Caco-2 (cell line): ENCODE results near the gene CYCS. TPM values are rescaled to one million over a fixed set of nuclear protein-coding genes. Genes with fewer than 3 reads are reported as not detected.

Source experiments
- BruUV-seq: library from RNA; stranded (reverse); fragments of 400-500 nt; replicated peaks from 2 replicates; lab custom pipeline; 2021; lab: Mats Ljungman, UMichigan
- CTCF ChIA-PET: fragments of 300-600 bp; sonication (Branson Sonifier 250); formaldehyde crosslinking; loops from one replicate; lab custom pipeline; 2022; ENCODE audit warnings: antibody characterized with exemption; lab: Charles Lee
- POLR2A ChIA-PET: fragments of 300-600 bp; sonication (Branson Sonifier 250); formaldehyde crosslinking; loops from one replicate; lab custom pipeline; 2022; ENCODE audit warnings: antibody characterized with exemption; lab: Charles Lee
- DNase-seq, 2 experiments: peaks; one replicate each; pipeline versions ENCODE4 v3.0.0 to v3.0.0-alpha.2; 2020 to 2022
- H3K27me3 ChIP-seq: replicated peaks from 2 replicates; pipeline ENCODE4 v1.6.0; 2011; ENCODE audit warnings: low read length; ENCODE audit not compliant: control insufficient read depth, insufficient read depth
- H3K36me3 ChIP-seq: 2 replicates; pipeline ENCODE4 v1.5.1; 2011; ENCODE audit warnings: low read length; ENCODE audit not compliant: control insufficient read depth, insufficient read depth
- H3K4me1 ChIP-seq: fragments of 250-450 bp; sonication (Bioruptor Pico); 2 replicates; pipeline ENCODE4 v1.5.1; 2020; ENCODE audit warnings: mild to moderate bottlenecking
- H3K4me3 ChIP-seq: 2 replicates; pipeline ENCODE4 v1.5.1; 2011; ENCODE audit warnings: low read depth, mild to moderate bottlenecking, control low read depth, low read length
- H3K9me3 ChIP-seq: fragments of 250-450 bp; sonication (Bioruptor Pico); 2 replicates; pipeline ENCODE4 v1.5.1; 2020; ENCODE audit warnings: mild to moderate bottlenecking, moderate library complexity
- H3K27ac Mint-ChIP-seq: one replicate; pipeline ENCODE4 v1.8.0; 2022; ENCODE audit warnings: mixed read lengths; ENCODE audit not compliant: unreplicated experiment
- H3K27me3 Mint-ChIP-seq: one replicate; pipeline ENCODE4 v1.8.0; 2022; ENCODE audit warnings: mixed read lengths; ENCODE audit not compliant: insufficient read depth, unreplicated experiment
- H3K36me3 Mint-ChIP-seq: one replicate; pipeline ENCODE4 v1.8.0; 2022; ENCODE audit warnings: mild to moderate bottlenecking, mixed read lengths; ENCODE audit not compliant: insufficient read depth, unreplicated experiment
- H3K4me1 Mint-ChIP-seq: one replicate; pipeline ENCODE4 v1.8.0; 2022; ENCODE audit warnings: low read depth, mixed read lengths; ENCODE audit not compliant: unreplicated experiment
- H3K4me3 Mint-ChIP-seq: one replicate; pipeline ENCODE4 v1.8.0; 2022; ENCODE audit warnings: mild to moderate bottlenecking, moderate library complexity, mixed read lengths; ENCODE audit not compliant: unreplicated experiment
- H3K9me3 Mint-ChIP-seq: one replicate; pipeline ENCODE4 v1.8.0; 2022; ENCODE audit warnings: mixed read lengths; ENCODE audit not compliant: unreplicated experiment
- CTCF ChIP-seq, 2 experiments: fragments of 200-600 bp in 1 of 2; IDR thresholded peaks; 1 replicate in 1 of 2; 2 replicates in 1 of 2; pipeline versions ENCODE4 v1.5.1 to v1.8.0; 2011 to 2022; ENCODE audit warnings: antibody characterized with exemption in 1 of 2, control low read depth in 1 of 2, inconsistent platforms in 1 of 2, low read depth in 1 of 2, low read length in 1 of 2, mild to moderate bottlenecking in 1 of 2, moderate library complexity in 1 of 2; ENCODE audit not compliant: insufficient read depth in 1 of 2, severe bottlenecking in 1 of 2, unreplicated experiment in 1 of 2
- intact Hi-C: fragments of 100-400 bp; cut with micrococcal nuclease; formaldehyde crosslinking; loops from one replicate; pipeline ENCODE4 v1.10.0; 2022; ENCODE audit not compliant: unreplicated experiment
- total RNA-seq: library from RNA; stranded (reverse); gene quantifications from 2 replicates; pipeline ENCODE4 v1.2.3, GENCODE V29; 2022

CYCS gene
- total RNA-seq, 1 experiment from 2014 or later: 156 TPM

DNA sequence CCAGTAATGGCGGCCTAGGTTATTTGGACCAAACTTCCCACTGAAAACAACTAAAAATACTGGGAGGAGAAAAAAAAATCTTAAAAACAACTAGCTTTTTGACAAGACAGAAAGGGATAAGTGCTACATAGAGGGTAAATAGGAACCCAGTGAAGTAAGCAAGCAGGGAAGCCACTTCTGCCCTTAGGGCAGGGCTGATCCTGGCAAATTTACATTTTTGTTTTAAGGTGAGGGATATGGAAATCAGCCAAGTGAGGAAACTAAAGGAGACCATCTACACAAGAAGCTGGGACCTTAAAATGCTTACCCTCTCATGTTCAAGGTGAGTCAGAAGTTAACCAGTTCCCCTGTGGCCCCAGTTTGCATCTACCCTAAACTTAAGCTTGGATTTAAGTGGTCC lies 46.5 kb upstream of the CYCS start:
- Histone ChIP-seq H3K36me3 (no peaks in the 10 kb centered on the region), H3K4me1 (no peaks in the 10 kb centered on the region), H3K9me3 (no peaks in the 10 kb centered on the region), H3K27me3 (no peaks in the 10 kb centered on the region), H3K4me3 (no peak overlapping the region)
- Mint-ChIP-seq H3K36me3 (no peaks in the 10 kb centered on the region), H3K4me3 (no peak overlapping the region), H3K27ac (no peak overlapping the region), H3K4me1 (no peaks in the 10 kb centered on the region), H3K9me3 (no peaks in the 10 kb centered on the region), H3K27me3 (no peaks in the 10 kb centered on the region)
- DNase-seq: no peak
- intact Hi-C loops: no loop called here
- TF ChIP-seq CTCF (IDR thresholded peaks at IDR 0.05; ENCODE audit: insufficient read depth in 1 of 2, low read depth in 1 of 2, low read length in 1 of 2, severe bottlenecking in 1 of 2, unreplicated experiment in 1 of 2): no peak
- no TSS peak for BruUV-seq
- POLR2A ChIA-PET: no interaction called here
- CTCF ChIA-PET: interaction anchor here (2.0 kb wide), 1 partner anchor 9 kb away, joined by 8 read pairs; a partner anchor contains a TSS

- Histone ChIP-seq H3K9me3 (no peaks in the 10 kb centered on the region), H3K4me3 (no peak overlapping the region), H3K36me3 (no peaks in the 10 kb centered on the region), H3K27me3 (no peaks in the 10 kb centered on the region), H3K4me1 (no peaks in the 10 kb centered on the region)
- ChIA-PET POLR2A (no interaction called here), CTCF (interaction anchor here (2.0 kb wide), 1 partner anchor 9 kb away, joined by 8 read pairs; a partner anchor contains a TSS)
- DNase-seq: no peak
- BruUV-seq: no TSS peak
- Mint-ChIP-seq H3K4me1 (no peaks in the 10 kb centered on the region), H3K27ac (no peak overlapping the region), H3K4me3 (no peak overlapping the region), H3K9me3 (no peaks in the 10 kb centered on the region), H3K27me3 (no peaks in the 10 kb centered on the region), H3K36me3 (no peaks in the 10 kb centered on the region)
- TF ChIP-seq CTCF (IDR thresholded peaks at IDR 0.05; ENCODE audit: insufficient read depth in 1 of 2, low read depth in 1 of 2, low read length in 1 of 2, severe bottlenecking in 1 of 2, unreplicated experiment in 1 of 2): no peak
- intact Hi-C loops: no loop called here
Observed at GRCh38 chr7:25171071-25171470, 46.0 kb upstream of the CYCS start.

DNA sequence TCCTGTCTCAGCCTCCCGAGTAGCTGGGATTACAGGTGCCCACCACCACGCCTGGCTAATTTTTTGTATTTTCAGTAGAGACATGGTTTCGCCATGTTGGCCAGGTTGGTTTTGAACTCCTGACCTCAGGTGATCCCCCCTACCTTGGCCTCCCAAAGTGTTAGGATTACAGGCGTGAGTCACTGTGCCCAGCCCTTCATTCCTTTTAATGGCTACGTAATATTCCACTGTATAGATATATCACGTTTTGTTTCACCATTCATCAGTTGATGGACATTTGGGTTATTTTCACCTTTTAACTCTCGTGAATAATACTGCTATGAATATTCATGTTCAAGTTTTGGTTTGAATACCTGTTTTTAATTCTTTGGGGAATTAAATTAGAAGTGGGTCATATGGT lies 44.6 kb upstream of the CYCS start:
- no peak for DNase-seq
- Mint-ChIP-seq H3K4me1 (no peaks in the 10 kb centered on the region), H3K27ac (no peak overlapping the region), H3K4me3 (no peak overlapping the region), H3K9me3 (no peaks in the 10 kb centered on the region), H3K36me3 (no peaks in the 10 kb centered on the region), H3K27me3 (no peaks in the 10 kb centered on the region)
- POLR2A ChIA-PET: no interaction called here
- Histone ChIP-seq H3K9me3 (no peaks in the 10 kb centered on the region), H3K27me3 (no peaks in the 10 kb centered on the region), H3K4me1 (no peaks in the 10 kb centered on the region), H3K4me3 (no peak overlapping the region), H3K36me3 (no peaks in the 10 kb centered on the region)
- BruUV-seq: no TSS peak
- no peak for TF ChIP-seq CTCF (IDR thresholded peaks at IDR 0.05; ENCODE audit: insufficient read depth in 1 of 2, low read depth in 1 of 2, low read length in 1 of 2, severe bottlenecking in 1 of 2, unreplicated experiment in 1 of 2)
- intact Hi-C loops: loop anchor here (10.0 kb wide), 1 partner anchor 75 kb away; no protein-coding TSS in a partner anchor
- CTCF ChIA-PET: no interaction called here
